ENCODE measurements around the gene OR5M11.

DNA sequence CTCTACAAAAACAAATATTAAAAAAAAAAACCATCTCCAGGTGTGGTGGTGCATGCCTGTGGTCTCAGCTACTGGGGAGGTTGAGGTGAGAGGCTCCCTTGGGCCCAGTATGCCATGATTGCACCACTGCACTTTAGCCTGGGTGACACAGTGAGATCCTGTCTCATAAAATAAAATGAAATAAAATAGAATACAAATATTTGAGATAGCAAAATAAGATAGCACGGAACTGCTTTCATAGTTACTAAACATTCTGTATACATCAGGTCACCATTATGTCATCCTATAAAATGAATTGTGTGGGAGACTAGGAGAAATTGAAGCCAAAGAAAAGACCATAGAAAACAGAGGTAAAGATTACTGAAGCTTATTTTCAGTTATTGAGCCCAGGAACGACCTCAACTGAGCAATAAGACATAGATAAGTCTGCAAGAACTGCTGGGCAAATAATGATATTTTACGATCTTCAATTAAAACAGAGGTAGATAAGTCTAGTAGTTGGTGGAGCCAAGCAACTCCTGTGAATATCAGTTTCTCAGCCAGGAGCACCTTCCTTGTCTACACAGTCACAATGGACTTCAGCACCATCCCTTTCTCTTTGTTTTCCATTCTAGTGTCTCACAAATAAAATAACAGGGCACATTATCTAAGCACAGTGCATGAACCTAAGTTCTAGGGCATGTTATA lies 9.9 kb downstream of the OR5M11 start:
- TF ChIP-seq GATA2 (IDR thresholded peaks at IDR 0.05; ENCODE audit: low read depth, low read length) (no peak), GATA3 (IDR thresholded peaks at IDR 0.05; ENCODE audit: low read depth, low read length) (no peak)
